Limb (tissue), 2 donors: ENCODE data around the gene SHBG.
A peak's percentile ranks its signal among the peaks of the same experiment; 100 is the strongest.

Source experiments
- DNase-seq, 2 donors: peaks; one replicate each; pipeline ENCODE4 v3.0.0-alpha.2; 2016; ENCODE audit errors: extremely low spot score in 2 of 2

Gene SHBG

GRCh38 chr17:7646457-7646856 lies 16.5 kb downstream of the SHBG start:
- no peak for DNase-seq

GRCh38 chr17:7647018-7647417 lies 17.1 kb downstream of the SHBG start:
- DNase-seq: no peak

GRCh38 chr17:7650509-7651096 lies 20.7 kb downstream of the SHBG start, which contains the start of gene ATP1B2:
Gene ATP1B2 (plus strand): TSS chr17:7650926. CDS start chr17:7651519, 593 bp downstream.
- DNase-seq: peak in 1 of 2 donors; percentile 88

- peak in 1 of 2 donors; percentile 59 for DNase-seq
Observed at GRCh38 chr17:7651097-7651664, 21.2 kb downstream of the SHBG start.

- peak in 1 of 2 donors; percentile 83 for DNase-seq
Observed at GRCh38 chr17:7651665-7652387, 21.9 kb downstream of the SHBG start.

GRCh38 chr17:7652388-7653356 lies 22.7 kb downstream of the SHBG start:
- DNase-seq: no peak

- DNase-seq: no peak
Observed at GRCh38 chr17:7654832-7655540, 25.1 kb downstream of the SHBG start.

GRCh38 chr17:7655541-7655840 lies 25.6 kb downstream of the SHBG start:
- DNase-seq: no peak

GRCh38 chr17:7656958-7657609 lies 27.1 kb downstream of the SHBG start:
- peak in 1 of 2 donors; percentile 71 for DNase-seq

- DNase-seq: peak in 1 of 2 donors; percentile 75
Observed at GRCh38 chr17:7667656-7668406, 37.9 kb downstream of the SHBG start.

GRCh38 chr17:7668482-7668881 lies 38.5 kb downstream of the SHBG start:
- DNase-seq: no peak

- no peak for DNase-seq
Observed at GRCh38 chr17:7673239-7673638, 43.3 kb downstream of the SHBG start.

- DNase-seq: no peak
Observed at GRCh38 chr17:7674934-7675333, 45.0 kb downstream of the SHBG start.

GRCh38 chr17:7676533-7676932 lies 46.6 kb downstream of the SHBG start:
- no peak for DNase-seq

- no peak for DNase-seq
Observed at GRCh38 chr17:7677388-7678067, 47.6 kb downstream of the SHBG start.
